Measurements from ENCODE around the gene TNFSF13. TPM values are rescaled to one million over a fixed set of nuclear protein-coding genes. Genes with fewer than 3 reads are reported as not detected.

The TNFSF13 gene
- total and polyA plus RNA-seq, 2 of the 8 experiments (the other 6 are each of a cell fraction or from before 2014, with no cell fraction given) = 2.1 to 2.6 TPM

- no peak overlapping the region for H3K18ac ChIP-seq (ENCODE audit: extremely low read depth, low read length)
- H2AK5ac ChIP-seq (ENCODE audit: low read depth, low read length) = no peak overlapping the region
- H3K4me2 ChIP-seq (ENCODE audit: insufficient read depth in 1 of 2, low read depth in 2 of 2, low read length in 2 of 2) = no peak overlapping the region
- H4K5ac ChIP-seq (ENCODE audit: insufficient read length, low read depth, low read length) = no peak overlapping the region
- no peak overlapping the region for H3K14ac ChIP-seq (ENCODE audit: insufficient read length)
- ChIA-PET CTCF (ENCODE audit: partially characterized antibody) (interaction anchor here (0.7 to 3.8 kb wide), 5 partner anchors 15 to 24 kb away, joined by 3 to 14 read pairs (median 5); no protein-coding TSS in a partner anchor), POLR2A (ENCODE audit: partially characterized antibody) (interaction anchor here (1.3 to 1.5 kb wide), 3 partner anchors 10 to 38 kb away, joined by 3 to 4 read pairs (median 4); partner anchors contain the start of gene TNFSF12)
- H3K4me1 ChIP-seq (replicated peaks in 1 of 4; ENCODE audit: control insufficient read depth in 3 of 4, insufficient read depth in 4 of 4, low read length in 3 of 4) = no peaks in the 10 kb centered on the region
- FAIRE-seq (no peak), DNase-seq (ENCODE audit: low read depth in 1 of 2, low spot score in 2 of 2) (no peak)
- H4K91ac ChIP-seq (replicated peaks; ENCODE audit: insufficient read length, low read length) = no peak overlapping the region
- no peak overlapping the region for H2BK120ac ChIP-seq (replicated peaks; ENCODE audit: low read depth, low read length)
- no peak overlapping the region for H2BK15ac ChIP-seq (ENCODE audit: low read length)
- no peak overlapping the region for H3K23ac ChIP-seq (ENCODE audit: insufficient read length)
- H2BK5ac ChIP-seq (ENCODE audit: low read depth, low read length) = no peak overlapping the region
- no peaks in the 10 kb centered on the region; a peak in 1 of 7 replicates for H3K27me3 ChIP-seq (replicated peaks in 1 of 4; ENCODE audit: control insufficient read depth in 3 of 4, extremely low read depth in 1 of 4, insufficient read depth in 3 of 4, low read length in 3 of 4)
- no peaks in the 10 kb centered on the region for H4K20me1 ChIP-seq (replicated peaks in 1 of 2; ENCODE audit: control insufficient read depth in 1 of 2, insufficient read depth in 2 of 2, low read length in 2 of 2)
- H3K4me3 ChIP-seq (ENCODE audit: extremely low read depth in 1 of 4, insufficient read depth in 2 of 4, low read depth in 3 of 4, low read length in 4 of 4) = no peak overlapping the region
- H2AFZ ChIP-seq (ENCODE audit: low read length) = no peak overlapping the region
- H3K79me2 ChIP-seq (ENCODE audit: control insufficient read depth in 1 of 2, insufficient read depth in 2 of 2, low read length in 2 of 2) = no peaks in the 10 kb centered on the region
- no peak overlapping the region for H2BK12ac ChIP-seq (ENCODE audit: low read depth, low read length)
- H3K23me2 ChIP-seq (ENCODE audit: low read depth, low read length) = no peaks in the 10 kb centered on the region
- peaks cover 0 to 4% of the 10 kb centered on the region in 2 experiments; a peak in 1 of 4 replicates for H3K9me3 ChIP-seq (ENCODE audit: insufficient read depth in 2 of 2, low read depth in 1 of 2, low read length in 1 of 2)
- H3K27ac ChIP-seq (ENCODE audit: low read depth, low read length) = no peak overlapping the region
- no peak overlapping the region for H3K56ac ChIP-seq (replicated peaks; ENCODE audit: insufficient read length, low read depth, low read length)
- H2BK20ac ChIP-seq (ENCODE audit: low read length) = no peak overlapping the region
- H4K8ac ChIP-seq (ENCODE audit: extremely low read depth, insufficient read depth, low read length) = no peak overlapping the region
- H3K79me1 ChIP-seq (ENCODE audit: low read depth, low read length) = no peaks in the 10 kb centered on the region
- WGBS, 2 experiments (ENCODE audit: extremely low coverage in 1 of 2, insufficient coverage in 1 of 2, insufficient read length in 1 of 2, insufficient replicate concordance in 2 of 2, low coverage in 1 of 2, low lambda C conversion rate in 2 of 2, missing lambda C conversion rate in 1 of 2) = 90% methylated on average over 3 of the region's 3 CpGs; no CpG with 5 or more reads in 1 of the 2 experiments
- no peak overlapping the region for H3K9ac ChIP-seq (replicated peaks in 1 of 4; ENCODE audit: extremely low read depth in 1 of 4, low read depth in 3 of 4, low read length in 3 of 4)
- H3K36me3 ChIP-seq (ENCODE audit: control insufficient read depth in 2 of 4, insufficient read depth in 4 of 4, low read length in 3 of 4) = no peaks in the 10 kb centered on the region
- no peak overlapping the region for H3K4ac ChIP-seq (replicated peaks; ENCODE audit: insufficient read length, low read depth, low read length)
- TF ChIP-seq BACH1 (IDR thresholded peaks at IDR 0.05; ENCODE audit: low read length) (no peak), SAP30 (IDR thresholded peaks at IDR 0.05; ENCODE audit: insufficient read depth, insufficient replicate concordance, low read length) (no peak), GTF2F1 (IDR thresholded peaks at IDR 0.05; ENCODE audit: borderline replicate concordance, low read depth, low read length) (no peak), EP300 (IDR thresholded peaks at IDR 0.05; ENCODE audit: borderline replicate concordance in 1 of 2, low read depth in 2 of 2, low read length in 2 of 2) (no peak), JUN (IDR thresholded peaks at IDR 0.05; ENCODE audit: low read depth, low read length) (no peak), RAD21 (IDR thresholded peaks at IDR 0.05 in 1 of 2, conservative IDR thresholded peaks at IDR 0.05 in 1 of 2; ENCODE audit: low read depth in 2 of 2, low read length in 2 of 2) (no peak), TCF12 (IDR thresholded peaks at IDR 0.05; ENCODE audit: low read depth, low read length) (no peak), CBX8 (IDR thresholded peaks at IDR 0.05; ENCODE audit: borderline replicate concordance, low read depth, low read length) (no peak), CHD1 (IDR thresholded peaks at IDR 0.05; ENCODE audit: low read depth, low read length) (no peak), GABPA (IDR thresholded peaks at IDR 0.05; ENCODE audit: borderline replicate concordance, insufficient read depth, low read length) (no peak), JUND (IDR thresholded peaks at IDR 0.05; ENCODE audit: low read length) (no peak), NRF1 (IDR thresholded peaks at IDR 0.05; ENCODE audit: low read depth, low read length) (no peak), FOSL1 (IDR thresholded peaks at IDR 0.05; ENCODE audit: insufficient read depth, low read depth, low read length) (no peak), SP2 (IDR thresholded peaks at IDR 0.05; ENCODE audit: low read length) (no peak)
These were observed 20.5 kb upstream of the TNFSF13 start for GRCh38 chr17:7538050-7538449.

Measured in H1 (cell line).